Astrocyte of the cerebellum (primary cell): ENCODE measurements around the gene TMBIM6.
"Not testable (repeated sequence)": the region's sequence is repeated elsewhere in the genome, so short reads cannot be mapped to it uniquely, and the experiment has no call there.

Experiments used
- DNase-seq: peaks from one replicate; pipeline ENCODE4 v3.0.0-alpha.2; 2011; ENCODE audit warnings: low read depth
- H3K4me3 ChIP-seq: 2 replicates; pipeline ENCODE4 v1.5.1; 2011; ENCODE audit warnings: mild to moderate bottlenecking, low read depth, low read length, moderate library complexity
- in situ Hi-C: cut with HindIII; loops from 2 replicates; pipeline ENCODE4 v1.10.0; 2017; ENCODE audit warnings: low sequenced_read_pairs
- TF ChIP-seq, protein P1 (sequence below): IDR thresholded peaks from 2 replicates; pipeline ENCODE4 v1.5.1; 2012; ENCODE audit warnings: low read length, low read depth, moderate library complexity, mild to moderate bottlenecking; ENCODE audit errors: missing control alignments

TMBIM6 gene

DNA sequence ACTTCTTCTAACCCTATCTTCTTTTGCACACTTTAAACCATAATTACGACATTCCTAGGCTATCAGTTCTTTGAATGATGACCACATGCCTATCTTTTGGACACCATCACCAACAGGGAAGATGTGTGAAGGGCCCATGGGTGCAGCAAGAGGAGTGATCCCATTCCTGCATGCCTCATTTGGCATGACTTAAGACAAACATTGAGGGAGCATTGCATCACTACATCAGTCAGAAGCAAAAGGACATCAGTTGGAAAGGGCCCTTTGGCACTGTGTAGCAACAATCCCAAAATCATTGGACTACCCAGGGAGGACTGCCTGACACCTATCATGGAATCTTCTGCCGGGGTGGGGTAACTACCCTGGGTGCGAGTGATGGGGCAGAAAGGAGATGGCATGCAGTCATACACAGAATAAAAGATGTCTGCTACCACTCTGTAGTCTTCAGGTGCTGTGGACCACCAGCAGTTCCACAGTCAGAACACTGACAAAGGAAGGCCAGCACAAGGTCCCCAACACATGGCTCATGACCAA, 10.7 kb upstream of the TMBIM6 start:
- H3K4me3 ChIP-seq: no peak overlapping the region
- no peak for DNase-seq
- in situ Hi-C loops: no loop called here
- TF ChIP-seq, protein P1, sequence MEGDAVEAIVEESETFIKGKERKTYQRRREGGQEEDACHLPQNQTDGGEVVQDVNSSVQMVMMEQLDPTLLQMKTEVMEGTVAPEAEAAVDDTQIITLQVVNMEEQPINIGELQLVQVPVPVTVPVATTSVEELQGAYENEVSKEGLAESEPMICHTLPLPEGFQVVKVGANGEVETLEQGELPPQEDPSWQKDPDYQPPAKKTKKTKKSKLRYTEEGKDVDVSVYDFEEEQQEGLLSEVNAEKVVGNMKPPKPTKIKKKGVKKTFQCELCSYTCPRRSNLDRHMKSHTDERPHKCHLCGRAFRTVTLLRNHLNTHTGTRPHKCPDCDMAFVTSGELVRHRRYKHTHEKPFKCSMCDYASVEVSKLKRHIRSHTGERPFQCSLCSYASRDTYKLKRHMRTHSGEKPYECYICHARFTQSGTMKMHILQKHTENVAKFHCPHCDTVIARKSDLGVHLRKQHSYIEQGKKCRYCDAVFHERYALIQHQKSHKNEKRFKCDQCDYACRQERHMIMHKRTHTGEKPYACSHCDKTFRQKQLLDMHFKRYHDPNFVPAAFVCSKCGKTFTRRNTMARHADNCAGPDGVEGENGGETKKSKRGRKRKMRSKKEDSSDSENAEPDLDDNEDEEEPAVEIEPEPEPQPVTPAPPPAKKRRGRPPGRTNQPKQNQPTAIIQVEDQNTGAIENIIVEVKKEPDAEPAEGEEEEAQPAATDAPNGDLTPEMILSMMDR: no peak

DNA sequence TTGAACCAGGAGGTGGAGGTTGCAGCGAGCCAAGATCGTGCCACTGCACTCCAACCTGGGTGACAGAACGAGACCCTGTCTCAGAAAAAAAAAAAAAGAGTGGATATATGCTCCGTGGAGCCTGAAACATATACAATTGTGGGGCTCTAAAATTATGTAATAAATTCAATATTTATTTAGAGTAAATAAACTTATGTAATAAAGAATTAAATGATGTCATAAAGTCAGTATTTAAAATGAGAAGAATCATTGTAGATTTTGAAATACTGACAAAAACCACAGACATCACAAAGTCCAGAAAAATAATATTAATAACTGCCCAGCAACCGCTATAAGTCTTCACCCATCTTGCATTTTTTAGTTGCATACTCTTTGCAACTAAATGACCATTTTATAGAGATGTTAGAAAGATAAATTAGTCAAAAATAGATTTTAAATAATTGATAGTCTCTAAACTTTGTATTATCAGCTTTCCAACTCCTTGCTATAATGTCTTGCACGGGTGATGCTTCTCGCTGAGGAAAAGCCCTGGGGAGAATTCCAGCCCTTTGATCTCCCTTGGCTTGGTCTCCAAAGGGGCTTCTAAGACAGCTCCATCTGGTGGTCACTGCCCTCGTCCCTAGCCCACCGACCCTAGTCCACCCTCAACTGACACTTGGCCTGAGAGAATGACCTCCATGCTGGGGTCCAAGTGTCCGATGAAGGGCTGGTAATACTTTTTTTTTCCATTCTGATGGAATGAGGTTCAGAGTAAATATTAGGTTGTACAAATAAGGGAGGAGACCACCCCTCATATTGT, 7.9 kb upstream of the TMBIM6 start:
- DNase-seq: no peak
- TF ChIP-seq, protein P1: no peak
- in situ Hi-C loops: no loop called here
- no peak overlapping the region for H3K4me3 ChIP-seq

DNA sequence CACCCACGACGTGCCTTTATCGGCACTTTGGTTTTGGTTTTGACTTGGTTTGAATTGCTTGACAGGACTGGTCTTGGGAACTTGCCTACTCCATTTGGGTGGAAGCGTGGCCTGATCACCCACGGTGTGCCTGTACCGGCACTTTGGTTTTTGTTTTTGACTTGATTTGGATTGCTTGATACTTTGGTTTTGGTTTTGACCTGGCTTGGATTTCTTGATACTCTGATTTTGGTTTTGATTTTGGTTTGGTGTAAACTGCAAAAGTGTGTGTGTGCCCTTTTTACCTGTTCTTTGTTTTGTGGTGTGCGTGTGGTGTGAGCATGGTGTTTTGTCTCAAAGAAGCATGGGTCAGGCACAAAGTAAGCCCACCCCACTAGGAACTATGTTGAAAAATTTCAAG, 6.5 kb upstream of the TMBIM6 start:
- H3K4me3 ChIP-seq, in situ Hi-C loops, DNase-seq: not testable (repeated sequence)

DNA sequence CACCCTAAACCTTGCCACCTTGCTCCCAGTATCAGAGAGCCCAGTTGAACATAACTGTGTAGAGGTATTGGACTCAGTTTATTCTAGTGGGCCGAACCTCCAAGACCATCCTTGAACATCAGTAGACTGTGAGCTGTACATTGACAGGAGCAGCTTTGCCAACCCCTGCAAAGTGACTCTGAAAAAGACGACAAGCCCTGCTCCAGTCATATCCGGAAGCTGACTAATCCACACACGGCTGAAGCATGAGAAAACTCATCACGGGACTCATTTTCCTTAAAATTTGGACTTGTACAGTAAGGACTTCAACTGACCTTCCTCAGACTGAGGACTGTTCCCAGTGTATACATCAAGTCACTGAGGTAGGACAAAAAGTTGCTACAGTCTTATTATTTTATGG, 2.6 kb upstream of the TMBIM6 start:
- DNase-seq, in situ Hi-C loops, H3K4me3 ChIP-seq: not testable (repeated sequence)

DNA sequence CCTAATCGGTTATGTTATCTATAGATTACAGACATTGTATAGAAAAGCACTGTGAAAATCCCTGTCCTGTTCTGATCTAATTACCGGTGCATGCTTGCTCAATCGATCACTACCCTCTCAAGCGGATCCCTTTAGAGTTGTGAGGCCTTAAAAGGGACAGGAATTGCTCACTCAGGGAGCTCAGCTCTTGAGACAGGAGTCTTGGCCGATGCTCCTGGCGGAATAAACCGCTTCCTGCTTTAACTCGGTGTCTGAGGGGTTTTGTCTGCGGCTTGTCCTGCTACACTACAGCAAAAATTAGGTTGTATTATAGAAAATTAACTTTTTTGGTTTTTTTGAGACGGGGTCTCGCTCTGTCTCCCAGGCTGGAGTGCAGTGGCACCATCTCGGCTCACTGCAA, 1.1 kb upstream of the TMBIM6 start:
- H3K4me3 ChIP-seq, in situ Hi-C loops: not testable (repeated sequence)

DNA sequence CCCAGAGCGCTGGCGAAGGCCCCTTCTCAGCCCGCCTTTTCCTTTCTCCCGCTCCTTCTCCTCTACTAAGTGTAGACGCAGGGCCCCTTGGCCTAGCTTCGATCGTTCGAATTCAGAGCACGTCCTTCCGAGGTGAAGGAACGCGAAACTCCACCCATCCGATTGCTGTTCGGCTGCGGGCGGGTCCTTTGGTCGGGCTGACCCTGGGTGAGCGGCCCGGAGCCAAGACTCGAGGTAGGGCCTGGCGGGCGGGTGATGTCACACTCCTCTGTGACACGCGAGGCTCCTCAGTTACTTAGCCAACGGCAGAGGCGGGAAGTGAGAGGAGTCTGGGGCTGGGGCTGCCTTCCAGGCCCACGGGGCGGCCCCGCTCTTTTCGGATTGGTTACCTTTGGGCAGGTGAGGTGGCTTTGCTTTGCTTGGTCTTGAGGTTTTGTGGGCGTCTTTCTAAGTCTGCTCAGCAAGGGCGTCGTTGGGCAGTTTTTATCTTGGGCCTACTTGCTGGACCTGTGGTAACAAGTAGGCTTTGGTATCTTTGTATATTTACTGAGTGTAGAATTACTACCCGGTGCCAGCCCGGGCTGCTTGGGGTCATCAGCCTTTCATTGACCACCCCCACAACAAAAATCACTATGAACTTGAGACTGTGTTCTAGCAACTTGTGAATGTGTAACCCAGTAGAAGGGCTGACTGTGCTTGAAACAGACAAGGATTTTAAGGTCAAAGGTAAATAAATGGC, 694 bp downstream of the TMBIM6 start:
- TF ChIP-seq, protein P1: no peak
- in situ Hi-C loops: no loop called here
- peak; percentile 69 for DNase-seq

More for the DNA sequence above, 1.1 kb upstream of the TMBIM6 start:
- DNase-seq: not testable (repeated sequence)

DNA sequence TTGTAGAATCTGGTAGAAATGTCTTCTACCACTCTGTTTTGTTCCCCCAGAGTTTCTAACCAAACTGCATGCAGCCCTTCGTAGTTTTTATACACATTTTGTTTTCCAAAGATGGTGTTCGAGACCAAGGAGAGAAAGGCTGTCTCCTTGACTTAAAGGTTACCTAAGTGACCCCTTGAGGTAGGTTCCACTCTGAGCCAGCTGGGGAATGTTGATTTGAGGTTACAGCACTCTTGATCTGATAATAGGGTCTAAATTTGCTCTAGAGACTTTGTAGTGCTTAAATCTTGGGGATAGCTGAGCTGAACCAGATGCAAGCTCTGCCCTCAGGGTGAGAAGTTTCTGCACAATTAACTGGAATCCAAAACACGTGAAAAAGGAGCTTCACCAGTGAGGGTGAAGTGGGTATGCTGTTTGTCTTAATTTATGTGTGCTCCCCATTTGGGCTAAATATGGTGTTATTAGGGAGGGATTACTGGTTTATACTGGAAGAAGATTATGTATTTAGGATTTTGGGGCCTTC, 3.1 kb downstream of the TMBIM6 start:
- H3K4me3 ChIP-seq: no peak overlapping the region
- no peak for DNase-seq
- in situ Hi-C loops: no loop called here
- TF ChIP-seq, protein P1: no peak

More for the DNA sequence above, 694 bp downstream of the TMBIM6 start:
- H3K4me3 ChIP-seq: peak overlapping the region; percentile 58

DNA sequence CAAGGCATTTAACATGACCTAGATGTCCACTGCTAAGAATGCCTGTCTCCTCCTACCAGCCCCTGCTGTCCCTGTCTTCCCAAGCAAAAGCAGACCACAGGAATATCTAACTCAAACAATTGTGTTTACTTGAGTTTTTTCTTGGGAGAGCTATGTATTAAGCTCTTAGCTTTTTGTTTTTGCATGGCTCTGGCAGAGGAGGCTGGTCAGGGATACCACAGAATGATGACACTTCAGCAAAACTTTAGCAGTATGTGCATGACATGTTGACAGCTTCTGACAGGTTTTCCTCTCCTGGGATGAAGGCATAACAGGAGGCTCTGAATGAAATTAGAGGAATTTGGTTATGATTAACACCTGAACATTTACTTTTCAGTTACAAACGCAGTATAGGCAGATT, 6.9 kb downstream of the TMBIM6 start:
- H3K4me3 ChIP-seq: no peak overlapping the region
- TF ChIP-seq, protein P1: no peak
- in situ Hi-C loops: no loop called here
- no peak for DNase-seq
